ENCODE measurements around the gene GNS. TPM values are rescaled to one million over a fixed set of nuclear protein-coding genes. Genes with fewer than 3 reads are reported as not detected.
A peak's percentile ranks its signal among the peaks of the same experiment; 100 is the strongest.

Gene GNS
- total RNA-seq, 1 donor from 2014 or later, result 135 TPM

DNA sequence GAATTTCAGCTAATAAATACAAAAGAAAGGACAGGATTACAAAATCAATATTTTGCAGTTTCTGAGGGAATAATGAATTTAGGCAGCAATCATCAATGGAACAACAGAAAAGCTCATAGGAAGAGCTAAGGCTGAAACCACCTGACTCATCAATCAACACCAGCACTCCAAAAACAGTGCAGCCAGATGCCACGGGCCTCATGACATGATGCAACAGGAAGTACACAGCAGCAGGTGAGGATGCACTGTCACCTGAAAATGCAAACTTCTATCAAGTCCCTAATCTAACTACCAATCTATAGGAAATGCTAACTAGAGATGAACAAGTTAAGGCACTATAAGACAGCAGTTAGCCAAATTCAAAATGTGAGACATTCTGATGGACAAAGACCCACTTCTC lies 21.7 kb downstream of the GNS start:
- H3K36me3 Mint-ChIP-seq (ENCODE audit: low read depth), result peaks cover 42% of the 10 kb centered on the region
- no peak for DNase-seq (ENCODE audit: low spot score)
- no peak overlapping the region for H3K27ac Mint-ChIP-seq (ENCODE audit: unreplicated experiment)
- no peak overlapping the region for H3K4me3 Mint-ChIP-seq (ENCODE audit: unreplicated experiment)
- TF ChIP-seq, protein P1, sequence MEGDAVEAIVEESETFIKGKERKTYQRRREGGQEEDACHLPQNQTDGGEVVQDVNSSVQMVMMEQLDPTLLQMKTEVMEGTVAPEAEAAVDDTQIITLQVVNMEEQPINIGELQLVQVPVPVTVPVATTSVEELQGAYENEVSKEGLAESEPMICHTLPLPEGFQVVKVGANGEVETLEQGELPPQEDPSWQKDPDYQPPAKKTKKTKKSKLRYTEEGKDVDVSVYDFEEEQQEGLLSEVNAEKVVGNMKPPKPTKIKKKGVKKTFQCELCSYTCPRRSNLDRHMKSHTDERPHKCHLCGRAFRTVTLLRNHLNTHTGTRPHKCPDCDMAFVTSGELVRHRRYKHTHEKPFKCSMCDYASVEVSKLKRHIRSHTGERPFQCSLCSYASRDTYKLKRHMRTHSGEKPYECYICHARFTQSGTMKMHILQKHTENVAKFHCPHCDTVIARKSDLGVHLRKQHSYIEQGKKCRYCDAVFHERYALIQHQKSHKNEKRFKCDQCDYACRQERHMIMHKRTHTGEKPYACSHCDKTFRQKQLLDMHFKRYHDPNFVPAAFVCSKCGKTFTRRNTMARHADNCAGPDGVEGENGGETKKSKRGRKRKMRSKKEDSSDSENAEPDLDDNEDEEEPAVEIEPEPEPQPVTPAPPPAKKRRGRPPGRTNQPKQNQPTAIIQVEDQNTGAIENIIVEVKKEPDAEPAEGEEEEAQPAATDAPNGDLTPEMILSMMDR (IDR thresholded peaks at IDR 0.05), result no peak
- H3K9me3 Mint-ChIP-seq (ENCODE audit: low read depth), result no peaks in the 10 kb centered on the region
- peaks cover 43% of the 10 kb centered on the region for H3K4me1 Mint-ChIP-seq (ENCODE audit: low read depth)
- H3K27me3 Mint-ChIP-seq (ENCODE audit: low read depth), result no peaks in the 10 kb centered on the region

DNA sequence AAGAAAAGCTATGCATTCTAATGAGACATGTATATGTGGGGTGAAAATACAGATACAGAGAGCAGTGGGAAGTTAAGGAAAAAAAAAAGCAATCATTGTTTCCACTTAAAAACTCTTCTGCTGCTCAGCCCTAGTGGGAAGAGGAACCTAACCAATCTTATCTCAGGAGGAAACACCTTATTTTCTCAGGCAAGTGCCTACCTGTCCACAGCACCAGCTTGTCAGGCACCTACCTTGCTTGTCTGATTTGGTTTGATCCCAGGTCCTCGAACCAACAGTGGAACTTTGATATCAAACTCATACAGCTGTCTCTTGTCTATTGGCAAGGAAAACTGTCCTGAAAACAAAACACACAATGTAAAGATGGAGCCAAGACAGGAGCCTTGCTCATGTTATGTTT lies 22.4 kb downstream of the GNS start:
- Mint-ChIP-seq H3K4me3 (ENCODE audit: unreplicated experiment) (no peak overlapping the region), H3K36me3 (ENCODE audit: low read depth) (peaks cover 42% of the 10 kb centered on the region), H3K27me3 (ENCODE audit: low read depth) (no peaks in the 10 kb centered on the region), H3K9me3 (ENCODE audit: low read depth) (no peaks in the 10 kb centered on the region), H3K27ac (ENCODE audit: unreplicated experiment) (no peak overlapping the region), H3K4me1 (ENCODE audit: low read depth) (peaks cover 43% of the 10 kb centered on the region)
- DNase-seq (ENCODE audit: low spot score), result no peak
- TF ChIP-seq, protein P1 (IDR thresholded peaks at IDR 0.05), result no peak

DNA sequence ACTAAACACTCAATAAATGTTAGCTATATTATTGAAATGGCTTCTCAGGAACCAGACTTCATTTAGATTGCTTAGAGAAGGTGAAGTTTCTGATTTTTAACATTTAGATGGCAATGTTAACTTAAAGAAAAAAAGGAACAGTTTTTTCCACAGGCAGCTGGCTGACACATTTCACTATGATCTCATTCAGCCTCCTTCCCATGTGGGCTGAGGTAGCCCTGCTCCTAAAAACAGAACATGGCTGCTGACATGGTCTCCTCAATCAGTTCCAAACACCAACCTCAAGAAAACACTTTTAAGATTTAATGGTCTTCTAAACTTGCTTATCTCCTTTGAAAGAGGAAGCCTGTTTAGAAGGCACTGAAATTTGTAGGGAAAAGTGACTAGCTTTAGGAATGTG lies 23.8 kb downstream of the GNS start:
- Mint-ChIP-seq H3K27ac (ENCODE audit: unreplicated experiment) (no peak overlapping the region), H3K36me3 (ENCODE audit: low read depth) (peaks cover 41% of the 10 kb centered on the region), H3K9me3 (ENCODE audit: low read depth) (no peaks in the 10 kb centered on the region), H3K4me3 (ENCODE audit: unreplicated experiment) (no peak overlapping the region), H3K4me1 (ENCODE audit: low read depth) (peaks cover 33% of the 10 kb centered on the region), H3K27me3 (ENCODE audit: low read depth) (no peaks in the 10 kb centered on the region)
- TF ChIP-seq, protein P1 (IDR thresholded peaks at IDR 0.05), result no peak
- DNase-seq (ENCODE audit: low spot score), result no peak

DNA sequence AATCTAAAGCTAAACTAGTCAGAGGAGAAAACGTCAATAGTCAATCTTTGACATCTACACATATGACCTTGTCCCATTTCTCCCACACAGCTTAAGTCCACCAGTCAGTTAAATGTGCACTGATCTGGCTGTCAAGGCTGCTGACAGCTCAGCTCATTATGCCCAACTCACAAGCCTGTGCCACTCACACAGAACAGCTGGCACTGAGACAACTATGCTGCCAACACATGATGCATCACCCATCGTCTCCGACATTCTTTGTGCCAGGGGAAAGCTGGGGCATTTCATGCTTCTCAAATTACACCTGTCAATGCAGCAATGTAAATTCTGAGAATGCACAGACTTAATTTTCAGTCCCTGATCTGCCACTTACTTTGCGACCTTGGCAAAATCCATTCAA lies 25.3 kb downstream of the GNS start:
- DNase-seq (ENCODE audit: low spot score), result no peak
- H3K9me3 Mint-ChIP-seq (ENCODE audit: low read depth), result no peaks in the 10 kb centered on the region
- H3K4me1 Mint-ChIP-seq (ENCODE audit: low read depth), result peaks cover 26% of the 10 kb centered on the region
- H3K27ac Mint-ChIP-seq (ENCODE audit: unreplicated experiment), result peak overlapping the region; percentile 84
- TF ChIP-seq, protein P1 (IDR thresholded peaks at IDR 0.05), result no peak
- no peaks in the 10 kb centered on the region for H3K27me3 Mint-ChIP-seq (ENCODE audit: low read depth)
- H3K4me3 Mint-ChIP-seq (ENCODE audit: unreplicated experiment), result no peak overlapping the region
- H3K36me3 Mint-ChIP-seq (ENCODE audit: low read depth), result peaks cover 31% of the 10 kb centered on the region

DNA sequence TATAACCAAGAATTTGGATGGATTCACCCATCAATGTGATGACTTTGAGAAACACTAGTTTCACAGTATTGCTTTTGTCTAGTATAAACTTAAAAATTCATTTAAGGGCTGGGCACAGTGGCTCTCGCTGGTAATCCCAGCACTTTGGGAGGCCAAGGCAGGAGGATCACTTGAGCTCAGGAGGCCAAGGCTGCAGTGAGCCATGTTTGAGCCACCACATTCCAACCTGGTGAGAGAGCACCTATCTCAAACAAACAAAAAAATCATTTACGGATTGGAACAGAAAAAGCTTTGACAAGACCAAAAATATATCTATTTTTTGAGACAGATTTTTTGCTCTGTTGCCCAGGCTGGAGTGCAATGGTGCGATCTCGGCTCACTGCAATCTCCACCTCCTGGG lies 27.5 kb downstream of the GNS start:
- TF ChIP-seq, protein P1 (IDR thresholded peaks at IDR 0.05), result no peak
- Mint-ChIP-seq H3K27ac (ENCODE audit: unreplicated experiment) (no peak overlapping the region), H3K4me3 (ENCODE audit: unreplicated experiment) (no peak overlapping the region), H3K9me3 (ENCODE audit: low read depth) (no peaks in the 10 kb centered on the region), H3K36me3 (ENCODE audit: low read depth) (peaks cover 25% of the 10 kb centered on the region), H3K4me1 (ENCODE audit: low read depth) (peaks cover 25% of the 10 kb centered on the region), H3K27me3 (ENCODE audit: low read depth) (no peaks in the 10 kb centered on the region)
- no peak for DNase-seq (ENCODE audit: low spot score)

Measured in chondrocyte (in vitro differentiated cells).